Kidney epithelial cell (primary cell): ENCODE data around the gene KPNB1. TPM values are rescaled to one million over a fixed set of nuclear protein-coding genes. Genes with fewer than 3 reads are reported as not detected.

ENCODE experiments used
- DNase-seq: peaks from one replicate; pipeline ENCODE4 v3.0.0-alpha.2; 2010; ENCODE audit warnings: low read depth
- H3K27me3 ChIP-seq: 2 replicates; pipeline ENCODE4 v1.6.0; 2011; ENCODE audit warnings: low read length; ENCODE audit not compliant: control insufficient read depth, insufficient read depth
- H3K36me3 ChIP-seq: 2 replicates; pipeline ENCODE4 v1.5.1; 2011; ENCODE audit warnings: low read length; ENCODE audit not compliant: control insufficient read depth, insufficient read depth
- H3K4me3 ChIP-seq: 2 replicates; pipeline ENCODE4 v1.5.1; 2011; ENCODE audit warnings: low read depth, mild to moderate bottlenecking, control low read depth, low read length
- CTCF ChIP-seq: IDR thresholded peaks from 2 replicates; pipeline ENCODE4 v1.5.1; 2011; ENCODE audit warnings: mild to moderate bottlenecking, moderate library complexity, low read length, control low read depth, inconsistent platforms; ENCODE audit not compliant: insufficient read depth, poor library complexity, severe bottlenecking
- total RNA-seq: library from RNA; depleted of rRNA; stranded (reverse); fragments of >200 nt; gene quantifications from 2 replicates; pipeline ENCODE4 v1.2.3, GENCODE V29; 2015

KPNB1 gene
- total RNA-seq, 1 donor from 2014 or later = 249 TPM

GRCh38 chr17:47717979-47718621 is 68.4 kb downstream of the KPNB1 start:
- Histone ChIP-seq H3K4me3 (no peak overlapping the region), H3K27me3 (peaks cover 32% of the 10 kb centered on the region), H3K36me3 (no peaks in the 10 kb centered on the region)
- DNase-seq = peak; percentile 64
- TF ChIP-seq CTCF = no peak

- no peak for DNase-seq
- H3K27me3 ChIP-seq = peaks cover 24% of the 10 kb centered on the region
- no peak for TF ChIP-seq CTCF
- H3K36me3 ChIP-seq = no peaks in the 10 kb centered on the region
- H3K4me3 ChIP-seq = no peak overlapping the region
Observed at GRCh38 chr17:47718634-47719405, 69.1 kb downstream of the KPNB1 start.

- peaks cover 21% of the 10 kb centered on the region for H3K27me3 ChIP-seq
- TF ChIP-seq CTCF = no peak
- no peaks in the 10 kb centered on the region for H3K36me3 ChIP-seq
- DNase-seq = peak; percentile 57
- no peak overlapping the region for H3K4me3 ChIP-seq
Observed at GRCh38 chr17:47719411-47720152, 69.9 kb downstream of the KPNB1 start.

- H3K4me3 ChIP-seq = no peak overlapping the region
- TF ChIP-seq CTCF = no peak
- peaks cover 21% of the 10 kb centered on the region for H3K27me3 ChIP-seq
- H3K36me3 ChIP-seq = no peaks in the 10 kb centered on the region
- DNase-seq = no peak
Observed at GRCh38 chr17:47720196-47720595, 70.5 kb downstream of the KPNB1 start.

- DNase-seq = no peak
- H3K4me3 ChIP-seq = no peak overlapping the region
Observed at GRCh38 chr17:47720754-47721533, 71.2 kb downstream of the KPNB1 start.

More at GRCh38 chr17:47720754-47721533, 71.2 kb downstream of the KPNB1 start:
- TF ChIP-seq CTCF = peak; percentile 2
- no peaks in the 10 kb centered on the region for H3K36me3 ChIP-seq
- H3K27me3 ChIP-seq = peaks cover 22% of the 10 kb centered on the region
